Calu3 (cell line): ENCODE measurements around the gene LRFN3. TPM values are rescaled to one million over a fixed set of nuclear protein-coding genes. Genes with fewer than 3 reads are reported as not detected.

Experiments used
- BruUV-seq: library from RNA; stranded (reverse); fragments of 400-500 nt; replicated peaks from 2 replicates; lab custom pipeline; 2021; lab: Mats Ljungman, UMichigan
- CTCF ChIA-PET: fragments of 300-600 bp; sonication (Branson Sonifier 250); formaldehyde crosslinking; loops from one replicate; lab custom pipeline; 2022; ENCODE audit warnings: antibody characterized with exemption; lab: Charles Lee
- DNase-seq: peaks from one replicate; pipeline ENCODE4 v3.0.0; 2022
- H3K27ac Mint-ChIP-seq: one replicate; pipeline ENCODE4 v1.8.0; 2022; ENCODE audit warnings: mixed read lengths; ENCODE audit not compliant: unreplicated experiment
- H3K27me3 Mint-ChIP-seq: one replicate; pipeline ENCODE4 v1.8.0; 2022; ENCODE audit warnings: mixed read lengths; ENCODE audit not compliant: unreplicated experiment
- H3K36me3 Mint-ChIP-seq: one replicate; pipeline ENCODE4 v1.8.0; 2022; ENCODE audit warnings: mild to moderate bottlenecking, moderate library complexity, mixed read lengths; ENCODE audit not compliant: insufficient read depth, unreplicated experiment
- H3K4me1 Mint-ChIP-seq: one replicate; pipeline ENCODE4 v1.8.0; 2022; ENCODE audit warnings: mild to moderate bottlenecking, low read depth, mixed read lengths; ENCODE audit not compliant: unreplicated experiment
- H3K4me3 Mint-ChIP-seq: one replicate; pipeline ENCODE4 v1.8.0; 2022; ENCODE audit warnings: mild to moderate bottlenecking, low read depth, moderate library complexity, mixed read lengths; ENCODE audit not compliant: unreplicated experiment
- H3K9me3 Mint-ChIP-seq: one replicate; pipeline ENCODE4 v1.8.0; 2022; ENCODE audit warnings: low read depth, mixed read lengths; ENCODE audit not compliant: unreplicated experiment
- intact Hi-C: fragments of 100-400 bp; cut with micrococcal nuclease; formaldehyde crosslinking; loops from one replicate; pipeline ENCODE4 v1.10.0; 2022; ENCODE audit not compliant: unreplicated experiment
- total RNA-seq: library from RNA; stranded (reverse); gene quantifications from 2 replicates; pipeline ENCODE4 v1.2.3, GENCODE V29; 2022
- TF ChIP-seq, protein P1 (sequence below): fragments of 200-600 bp; IDR thresholded peaks from one replicate; pipeline ENCODE4 v1.8.0; 2022; ENCODE audit warnings: antibody characterized with exemption; ENCODE audit not compliant: unreplicated experiment

LRFN3 gene
- total RNA-seq, 1 experiment from 2014 or later: 18.5 TPM

DNA sequence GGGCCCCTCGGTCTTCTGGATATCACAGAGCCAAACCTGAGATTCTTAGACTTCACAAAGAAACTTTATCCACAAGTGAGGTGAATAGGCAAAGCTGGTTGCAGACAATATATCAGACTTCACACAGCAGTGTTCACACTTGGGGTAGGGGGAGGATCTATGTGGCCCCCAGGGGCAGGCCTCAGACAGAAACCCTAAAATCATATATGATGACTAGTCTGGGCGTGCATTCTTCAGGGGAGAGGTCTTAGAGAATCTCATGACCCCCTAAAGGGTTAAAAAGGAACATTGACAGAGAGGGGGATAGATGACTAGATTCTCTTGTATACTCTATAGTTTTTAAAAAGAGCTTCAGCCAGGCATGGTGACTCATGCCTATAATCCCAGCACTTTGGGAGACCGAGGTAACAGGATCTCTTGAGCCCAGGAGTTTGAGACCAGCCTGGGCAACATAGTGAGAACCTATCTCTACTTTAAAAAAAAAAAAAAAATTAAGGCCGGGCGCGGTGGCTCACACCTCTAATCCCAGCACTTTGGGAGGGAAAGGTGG lies 30.9 kb upstream of the LRFN3 start:
- Mint-ChIP-seq H3K4me3 (no peak overlapping the region), H3K36me3 (peaks cover 10% of the 10 kb centered on the region), H3K27ac (no peak overlapping the region), H3K4me1 (peaks cover 9% of the 10 kb centered on the region), H3K9me3 (no peaks in the 10 kb centered on the region), H3K27me3 (peaks cover 32% of the 10 kb centered on the region)
- CTCF ChIA-PET: interaction anchor here (1.3 kb wide), 2 partner anchors 21 to 26 kb away, joined by 3 read pairs; no protein-coding TSS in a partner anchor
- no TSS peak for BruUV-seq
- no peak for DNase-seq
- TF ChIP-seq, protein P1, sequence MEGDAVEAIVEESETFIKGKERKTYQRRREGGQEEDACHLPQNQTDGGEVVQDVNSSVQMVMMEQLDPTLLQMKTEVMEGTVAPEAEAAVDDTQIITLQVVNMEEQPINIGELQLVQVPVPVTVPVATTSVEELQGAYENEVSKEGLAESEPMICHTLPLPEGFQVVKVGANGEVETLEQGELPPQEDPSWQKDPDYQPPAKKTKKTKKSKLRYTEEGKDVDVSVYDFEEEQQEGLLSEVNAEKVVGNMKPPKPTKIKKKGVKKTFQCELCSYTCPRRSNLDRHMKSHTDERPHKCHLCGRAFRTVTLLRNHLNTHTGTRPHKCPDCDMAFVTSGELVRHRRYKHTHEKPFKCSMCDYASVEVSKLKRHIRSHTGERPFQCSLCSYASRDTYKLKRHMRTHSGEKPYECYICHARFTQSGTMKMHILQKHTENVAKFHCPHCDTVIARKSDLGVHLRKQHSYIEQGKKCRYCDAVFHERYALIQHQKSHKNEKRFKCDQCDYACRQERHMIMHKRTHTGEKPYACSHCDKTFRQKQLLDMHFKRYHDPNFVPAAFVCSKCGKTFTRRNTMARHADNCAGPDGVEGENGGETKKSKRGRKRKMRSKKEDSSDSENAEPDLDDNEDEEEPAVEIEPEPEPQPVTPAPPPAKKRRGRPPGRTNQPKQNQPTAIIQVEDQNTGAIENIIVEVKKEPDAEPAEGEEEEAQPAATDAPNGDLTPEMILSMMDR: no peak
- intact Hi-C loops: no loop called here

DNA sequence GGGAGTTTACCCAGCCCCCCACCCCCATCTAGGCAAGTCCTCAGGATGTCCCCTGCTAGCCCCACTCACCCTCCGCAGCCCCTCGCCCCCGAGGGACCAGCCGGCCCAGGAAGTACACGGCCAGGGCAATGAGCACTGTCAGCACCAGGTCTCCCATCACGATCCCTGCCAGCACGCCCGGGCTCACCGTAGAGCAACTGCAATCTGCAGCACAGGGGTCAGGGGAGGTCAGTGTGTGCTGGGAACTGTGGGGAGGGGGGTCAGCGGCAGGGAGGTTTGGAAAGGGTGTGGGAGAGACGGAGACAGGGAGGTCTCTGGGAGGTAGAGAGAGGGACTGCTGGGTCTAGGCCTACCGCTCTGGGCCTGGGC lies 28.8 kb upstream of the LRFN3 start:
- H3K27me3 Mint-ChIP-seq: peaks cover 20% of the 10 kb centered on the region
- CTCF ChIA-PET: no interaction called here
- peaks cover 9% of the 10 kb centered on the region for H3K4me1 Mint-ChIP-seq
- TF ChIP-seq, protein P1: no peak
- BruUV-seq: no TSS peak
- no peak overlapping the region for H3K4me3 Mint-ChIP-seq
- H3K36me3 Mint-ChIP-seq: peaks cover 3% of the 10 kb centered on the region
- intact Hi-C loops: no loop called here
- no peak overlapping the region for H3K27ac Mint-ChIP-seq
- no peaks in the 10 kb centered on the region for H3K9me3 Mint-ChIP-seq
- DNase-seq: no peak

GRCh38 chr19:35908010-35908441 lies 28.1 kb upstream of the LRFN3 start, which contains the start of gene TYROBP:
Gene TYROBP, minus strand, starts transcription at chr19:35908295. Its CDS starts 67 bp downstream, at chr19:35908228.
- Mint-ChIP-seq H3K4me3 (no peak within 1 kb of the TSS), H3K36me3 (peaks cover 3% of the 10 kb centered on the region), H3K27ac (no peak within 1 kb of the TSS), H3K9me3 (no peaks in the 10 kb centered on the region), H3K4me1 (peaks cover 9% of the 10 kb centered on the region), H3K27me3 (peaks cover 13% of the 10 kb centered on the region)
- DNase-seq: no peak
- TF ChIP-seq, protein P1: no peak
- BruUV-seq: no TSS peak
- intact Hi-C loops: no loop called here
- CTCF ChIA-PET: interaction anchor here (0.7 kb wide), 1 partner anchor 38 kb away, joined by 3 read pairs; no protein-coding TSS in a partner anchor

GRCh38 chr19:35908973-35909683 lies 27.0 kb upstream of the LRFN3 start:
- Mint-ChIP-seq H3K9me3 (no peaks in the 10 kb centered on the region), H3K27ac (no peak overlapping the region), H3K4me3 (no peak overlapping the region), H3K4me1 (no peaks in the 10 kb centered on the region), H3K27me3 (peaks cover 2% of the 10 kb centered on the region), H3K36me3 (no peaks in the 10 kb centered on the region)
- no TSS peak for BruUV-seq
- intact Hi-C loops: no loop called here
- DNase-seq: no peak
- CTCF ChIA-PET: no interaction called here
- TF ChIP-seq, protein P1: no peak
